ENCODE data around the gene KCTD10. TPM values are rescaled to one million over a fixed set of nuclear protein-coding genes. Genes with fewer than 3 reads are reported as not detected.
A peak's percentile ranks its signal among the peaks of the same experiment; 100 is the strongest.

The KCTD10 gene
- polyA plus RNA-seq, 1 of the 3 experiments (the other 2 are of a cell fraction): 66.9 TPM

DNA sequence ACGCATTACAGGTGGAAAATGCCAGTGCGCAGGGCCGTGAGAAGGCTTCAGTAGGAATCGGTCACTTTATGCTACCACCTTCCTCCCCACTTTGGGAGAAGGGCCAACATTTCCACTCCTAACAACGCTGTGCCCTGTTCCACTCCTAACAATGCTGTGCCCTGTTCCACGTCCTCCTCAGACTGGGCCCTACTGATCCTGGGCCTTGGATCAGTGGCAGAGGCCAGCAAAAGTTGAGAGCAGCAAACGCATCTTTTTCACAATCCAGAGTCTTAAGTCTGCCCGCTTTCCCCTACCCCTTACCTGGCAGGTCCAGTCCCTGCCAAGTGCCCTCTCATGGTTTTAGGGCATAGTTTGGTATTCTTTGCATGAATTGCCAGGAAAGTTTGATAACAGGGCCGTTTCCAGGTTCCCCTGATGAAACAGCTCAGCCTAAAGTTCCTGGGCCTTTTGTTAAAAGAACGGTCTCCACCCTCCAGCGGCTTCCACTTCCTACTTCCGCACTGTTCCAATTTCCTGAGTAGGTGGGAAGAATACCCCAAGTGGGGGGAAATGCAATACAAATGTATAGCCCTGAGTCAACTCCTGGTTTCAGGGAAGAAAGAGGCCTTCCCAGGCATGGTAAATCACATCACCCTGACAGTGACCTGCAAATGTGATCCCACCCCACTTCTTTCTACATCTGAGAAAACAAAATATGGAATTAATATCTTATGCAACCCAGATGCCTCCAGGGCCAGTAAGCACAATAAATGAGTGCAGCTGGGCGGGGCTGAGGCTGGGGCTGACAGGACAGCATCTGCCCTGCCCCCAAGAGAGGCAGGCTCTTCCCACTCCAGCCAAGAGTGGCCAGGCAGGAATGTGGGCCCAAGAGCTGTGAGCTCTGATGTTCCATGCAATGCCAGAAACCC lies 15.0 kb downstream of the KCTD10 start:
- Histone ChIP-seq H3F3A (replicated peaks; ENCODE audit: insufficient read depth) (peaks cover 38% of the 10 kb centered on the region), H3K27ac (ENCODE audit: low read depth in 2 of 2, low read length in 1 of 2) (peak overlapping the region; percentile 97 to 99), H3K9me2 (no peaks in the 10 kb centered on the region), H2AFZ (ENCODE audit: low read depth) (no peak overlapping the region), H3K9me3 (no peaks in the 10 kb centered on the region), H3K4me2 (peak overlapping the region; percentile 80), H3K4me1 (ENCODE audit: control insufficient read depth in 1 of 2, insufficient read depth in 2 of 2, low read depth in 1 of 2, low read length in 1 of 2) (peaks cover 56 to 63% of the 10 kb centered on the region in 2 experiments), H4K20me1 (ENCODE audit: insufficient read depth) (no peaks in the 10 kb centered on the region; the same call in 1 of the 2 replicates), H3K27me3 (ENCODE audit: insufficient read depth) (no peaks in the 10 kb centered on the region), H3K79me2 (ENCODE audit: insufficient read depth) (peaks cover 85% of the 10 kb centered on the region), H3K9ac (peak overlapping the region; percentile 70), H3K36me3 (replicated peaks in 1 of 2; ENCODE audit: control insufficient read depth in 1 of 2, insufficient read depth in 2 of 2, low read length in 1 of 2) (peaks cover 13 to 47% of the 10 kb centered on the region in 2 experiments), H3K4me3 (ENCODE audit: low read depth in 2 of 2, low read length in 1 of 2) (peak overlapping the region; percentile 20 to 33; a peak in 3 of 4 replicates)
- WGBS (ENCODE audit: low lambda C conversion rate): 72% methylated on average over 13 of the region's 13 CpGs
- peak; percentile 78 for DNase-seq
- ChIA-PET POLR2A (no interaction called here), CTCF (interaction anchor here (1.5 to 4.4 kb wide), 5 partner anchors 27 to 383 kb away, joined by 4 to 21 read pairs (median 6); no protein-coding TSS in a partner anchor)
- TF ChIP-seq, protein P1, sequence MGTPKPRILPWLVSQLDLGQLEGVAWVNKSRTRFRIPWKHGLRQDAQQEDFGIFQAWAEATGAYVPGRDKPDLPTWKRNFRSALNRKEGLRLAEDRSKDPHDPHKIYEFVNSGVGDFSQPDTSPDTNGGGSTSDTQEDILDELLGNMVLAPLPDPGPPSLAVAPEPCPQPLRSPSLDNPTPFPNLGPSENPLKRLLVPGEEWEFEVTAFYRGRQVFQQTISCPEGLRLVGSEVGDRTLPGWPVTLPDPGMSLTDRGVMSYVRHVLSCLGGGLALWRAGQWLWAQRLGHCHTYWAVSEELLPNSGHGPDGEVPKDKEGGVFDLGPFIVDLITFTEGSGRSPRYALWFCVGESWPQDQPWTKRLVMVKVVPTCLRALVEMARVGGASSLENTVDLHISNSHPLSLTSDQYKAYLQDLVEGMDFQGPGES (IDR thresholded peaks at IDR 0.05; ENCODE audit: low read depth, low read length): no peak
- TF ChIP-seq, protein P2, sequence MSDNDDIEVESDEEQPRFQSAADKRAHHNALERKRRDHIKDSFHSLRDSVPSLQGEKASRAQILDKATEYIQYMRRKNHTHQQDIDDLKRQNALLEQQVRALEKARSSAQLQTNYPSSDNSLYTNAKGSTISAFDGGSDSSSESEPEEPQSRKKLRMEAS (IDR thresholded peaks at IDR 0.05; ENCODE audit: low read depth): peak; percentile 74
- TF ChIP-seq, protein P3, sequence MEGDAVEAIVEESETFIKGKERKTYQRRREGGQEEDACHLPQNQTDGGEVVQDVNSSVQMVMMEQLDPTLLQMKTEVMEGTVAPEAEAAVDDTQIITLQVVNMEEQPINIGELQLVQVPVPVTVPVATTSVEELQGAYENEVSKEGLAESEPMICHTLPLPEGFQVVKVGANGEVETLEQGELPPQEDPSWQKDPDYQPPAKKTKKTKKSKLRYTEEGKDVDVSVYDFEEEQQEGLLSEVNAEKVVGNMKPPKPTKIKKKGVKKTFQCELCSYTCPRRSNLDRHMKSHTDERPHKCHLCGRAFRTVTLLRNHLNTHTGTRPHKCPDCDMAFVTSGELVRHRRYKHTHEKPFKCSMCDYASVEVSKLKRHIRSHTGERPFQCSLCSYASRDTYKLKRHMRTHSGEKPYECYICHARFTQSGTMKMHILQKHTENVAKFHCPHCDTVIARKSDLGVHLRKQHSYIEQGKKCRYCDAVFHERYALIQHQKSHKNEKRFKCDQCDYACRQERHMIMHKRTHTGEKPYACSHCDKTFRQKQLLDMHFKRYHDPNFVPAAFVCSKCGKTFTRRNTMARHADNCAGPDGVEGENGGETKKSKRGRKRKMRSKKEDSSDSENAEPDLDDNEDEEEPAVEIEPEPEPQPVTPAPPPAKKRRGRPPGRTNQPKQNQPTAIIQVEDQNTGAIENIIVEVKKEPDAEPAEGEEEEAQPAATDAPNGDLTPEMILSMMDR (IDR thresholded peaks at IDR 0.05): no peak
- TF ChIP-seq TEAD4 (IDR thresholded peaks at IDR 0.05; ENCODE audit: borderline replicate concordance, insufficient read depth): peak; percentile 70; the same call in 1 of the 2 replicates
- TF ChIP-seq EP300 (IDR thresholded peaks at IDR 0.05; ENCODE audit: borderline replicate concordance in 1 of 2, low read depth in 1 of 2, low read length in 1 of 2): peak in 1 of 2 experiments; percentile 66; a peak in 1 of 4 replicates
- peak; percentile 79 for TF ChIP-seq NFIC (IDR thresholded peaks at IDR 0.05; ENCODE audit: borderline replicate concordance)
- TF ChIP-seq, protein P4, sequence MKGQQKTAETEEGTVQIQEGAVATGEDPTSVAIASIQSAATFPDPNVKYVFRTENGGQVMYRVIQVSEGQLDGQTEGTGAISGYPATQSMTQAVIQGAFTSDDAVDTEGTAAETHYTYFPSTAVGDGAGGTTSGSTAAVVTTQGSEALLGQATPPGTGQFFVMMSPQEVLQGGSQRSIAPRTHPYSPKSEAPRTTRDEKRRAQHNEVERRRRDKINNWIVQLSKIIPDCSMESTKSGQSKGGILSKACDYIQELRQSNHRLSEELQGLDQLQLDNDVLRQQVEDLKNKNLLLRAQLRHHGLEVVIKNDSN (IDR thresholded peaks at IDR 0.05; ENCODE audit: borderline replicate concordance, low read depth): no peak
- TF ChIP-seq, protein P5, sequence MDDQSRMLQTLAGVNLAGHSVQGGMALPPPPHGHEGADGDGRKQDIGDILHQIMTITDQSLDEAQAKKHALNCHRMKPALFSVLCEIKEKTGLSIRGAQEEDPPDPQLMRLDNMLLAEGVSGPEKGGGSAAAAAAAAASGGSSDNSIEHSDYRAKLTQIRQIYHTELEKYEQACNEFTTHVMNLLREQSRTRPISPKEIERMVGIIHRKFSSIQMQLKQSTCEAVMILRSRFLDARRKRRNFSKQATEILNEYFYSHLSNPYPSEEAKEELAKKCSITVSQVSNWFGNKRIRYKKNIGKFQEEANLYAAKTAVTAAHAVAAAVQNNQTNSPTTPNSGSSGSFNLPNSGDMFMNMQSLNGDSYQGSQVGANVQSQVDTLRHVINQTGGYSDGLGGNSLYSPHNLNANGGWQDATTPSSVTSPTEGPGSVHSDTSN (IDR thresholded peaks at IDR 0.05): peak; percentile 81
- TF ChIP-seq FOXM1 (IDR thresholded peaks at IDR 0.05; ENCODE audit: low read depth): no peak
- TF ChIP-seq RXRA (IDR thresholded peaks at IDR 0.05; ENCODE audit: borderline replicate concordance, low read depth): peak; percentile 75; the same call in 1 of the 2 replicates
- peak; percentile 82; the same call in 1 of the 2 replicates for TF ChIP-seq SIN3A (IDR thresholded peaks at IDR 0.05; ENCODE audit: borderline replicate concordance, low read depth, low read length)
- TF ChIP-seq MXI1 (IDR thresholded peaks at IDR 0.05; ENCODE audit: low read depth, low read length): peak; percentile 13; the same call in 1 of the 2 replicates
- TF ChIP-seq RCOR1 (IDR thresholded peaks at IDR 0.05; ENCODE audit: low read length): peak; percentile 25; the same call in 1 of the 2 replicates
- TF ChIP-seq CHD2 (IDR thresholded peaks at IDR 0.05; ENCODE audit: low read length, partially characterized antibody): peak; percentile 86
- TF ChIP-seq TCF12 (IDR thresholded peaks at IDR 0.05): peak; percentile 95
- TF ChIP-seq, protein P6, sequence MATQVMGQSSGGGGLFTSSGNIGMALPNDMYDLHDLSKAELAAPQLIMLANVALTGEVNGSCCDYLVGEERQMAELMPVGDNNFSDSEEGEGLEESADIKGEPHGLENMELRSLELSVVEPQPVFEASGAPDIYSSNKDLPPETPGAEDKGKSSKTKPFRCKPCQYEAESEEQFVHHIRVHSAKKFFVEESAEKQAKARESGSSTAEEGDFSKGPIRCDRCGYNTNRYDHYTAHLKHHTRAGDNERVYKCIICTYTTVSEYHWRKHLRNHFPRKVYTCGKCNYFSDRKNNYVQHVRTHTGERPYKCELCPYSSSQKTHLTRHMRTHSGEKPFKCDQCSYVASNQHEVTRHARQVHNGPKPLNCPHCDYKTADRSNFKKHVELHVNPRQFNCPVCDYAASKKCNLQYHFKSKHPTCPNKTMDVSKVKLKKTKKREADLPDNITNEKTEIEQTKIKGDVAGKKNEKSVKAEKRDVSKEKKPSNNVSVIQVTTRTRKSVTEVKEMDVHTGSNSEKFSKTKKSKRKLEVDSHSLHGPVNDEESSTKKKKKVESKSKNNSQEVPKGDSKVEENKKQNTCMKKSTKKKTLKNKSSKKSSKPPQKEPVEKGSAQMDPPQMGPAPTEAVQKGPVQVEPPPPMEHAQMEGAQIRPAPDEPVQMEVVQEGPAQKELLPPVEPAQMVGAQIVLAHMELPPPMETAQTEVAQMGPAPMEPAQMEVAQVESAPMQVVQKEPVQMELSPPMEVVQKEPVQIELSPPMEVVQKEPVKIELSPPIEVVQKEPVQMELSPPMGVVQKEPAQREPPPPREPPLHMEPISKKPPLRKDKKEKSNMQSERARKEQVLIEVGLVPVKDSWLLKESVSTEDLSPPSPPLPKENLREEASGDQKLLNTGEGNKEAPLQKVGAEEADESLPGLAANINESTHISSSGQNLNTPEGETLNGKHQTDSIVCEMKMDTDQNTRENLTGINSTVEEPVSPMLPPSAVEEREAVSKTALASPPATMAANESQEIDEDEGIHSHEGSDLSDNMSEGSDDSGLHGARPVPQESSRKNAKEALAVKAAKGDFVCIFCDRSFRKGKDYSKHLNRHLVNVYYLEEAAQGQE (IDR thresholded peaks at IDR 0.05; ENCODE audit: low read depth, low read length): peak; percentile 26; the same call in 1 of the 2 replicates
- TF ChIP-seq RFX5 (IDR thresholded peaks at IDR 0.05; ENCODE audit: low read length): no peak
- peak; percentile 63; the same call in 1 of the 2 replicates for TF ChIP-seq POLR2AphosphoS5 (IDR thresholded peaks at IDR 0.05; ENCODE audit: low read depth, low read length)
- peak; percentile 3; the same call in 1 of the 2 replicates for TF ChIP-seq FOSL2 (IDR thresholded peaks at IDR 0.05; ENCODE audit: borderline replicate concordance, low read depth)
